ENCODE results near the gene PCGF3.
"Not testable (repeated sequence)": the region's sequence is repeated elsewhere in the genome, so short reads cannot be mapped to it uniquely, and the experiment has no call there.

The PCGF3 gene

DNA sequence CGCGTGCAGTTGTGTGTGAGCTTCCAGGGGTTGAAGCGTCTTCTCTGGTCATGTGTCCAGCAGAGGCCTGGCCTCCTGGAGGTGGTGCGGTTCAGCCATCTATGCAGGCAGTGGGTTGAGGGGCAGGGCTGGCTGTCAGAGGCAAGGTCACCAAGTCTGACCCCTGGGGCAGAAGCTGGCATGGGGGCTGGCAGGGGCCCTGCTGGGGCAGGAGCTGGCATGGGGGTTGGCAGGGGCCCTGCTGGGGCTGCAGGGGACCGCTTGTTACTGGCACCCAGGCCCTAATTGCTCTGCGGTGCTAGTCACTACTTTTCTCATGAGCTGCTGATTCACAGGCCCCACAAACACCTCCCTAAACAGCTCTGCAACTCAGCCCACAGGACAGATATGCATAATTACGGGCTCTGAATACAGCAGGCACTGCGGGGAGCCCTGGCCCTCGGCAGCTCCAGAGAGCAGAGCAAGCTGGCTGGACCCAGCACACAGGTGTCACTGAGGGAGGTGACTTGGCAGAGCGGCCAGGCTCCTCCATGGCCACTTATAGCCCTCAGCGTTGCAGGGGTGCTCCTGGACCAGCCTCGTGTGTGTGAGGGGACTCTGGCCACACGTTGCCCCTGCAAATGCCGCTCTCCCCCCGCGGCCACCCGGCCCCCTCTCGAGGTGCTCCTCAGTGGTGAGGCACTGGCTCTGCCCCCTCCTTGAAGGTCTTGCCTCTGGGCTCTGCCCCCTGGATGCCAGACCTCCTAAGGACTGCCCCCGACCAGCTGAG lies 87.6 kb downstream of the PCGF3 start:
- H3K4me3 ChIP-seq (ENCODE audit: low read depth in 1 of 2, low read length in 2 of 2) = no peak overlapping the region
- H3K27me3 ChIP-seq (ENCODE audit: low read depth, low read length) = peaks cover 31% of the 10 kb centered on the region
- H3K9me3 ChIP-seq (ENCODE audit: control insufficient read depth in 1 of 2, low read length in 2 of 2) = no peaks in the 10 kb centered on the region
- no peaks in the 10 kb centered on the region for H3K36me3 ChIP-seq (ENCODE audit: control insufficient read depth in 1 of 2, insufficient read depth in 2 of 2, low read length in 2 of 2)
- peaks cover 0 to 25% of the 10 kb centered on the region in 2 donors for H3K4me1 ChIP-seq (ENCODE audit: control insufficient read depth in 1 of 2, insufficient read depth in 2 of 2, low read length in 2 of 2)
- H3K27ac ChIP-seq (ENCODE audit: low read length) = no peak overlapping the region

GRCh38 chr4:793941-794621 lies 88.4 kb downstream of the PCGF3 start:
- H3K4me3 ChIP-seq (ENCODE audit: low read depth in 1 of 2, low read length in 2 of 2) = no peak overlapping the region
- peaks cover 31% of the 10 kb centered on the region for H3K27me3 ChIP-seq (ENCODE audit: low read depth, low read length)
- no peak overlapping the region for H3K27ac ChIP-seq (ENCODE audit: low read length)
- H3K36me3 ChIP-seq (ENCODE audit: control insufficient read depth in 1 of 2, insufficient read depth in 2 of 2, low read length in 2 of 2) = no peaks in the 10 kb centered on the region
- peaks cover 0 to 25% of the 10 kb centered on the region in 2 donors for H3K4me1 ChIP-seq (ENCODE audit: control insufficient read depth in 1 of 2, insufficient read depth in 2 of 2, low read length in 2 of 2)
- H3K9me3 ChIP-seq (ENCODE audit: control insufficient read depth in 1 of 2, low read length in 2 of 2) = no peaks in the 10 kb centered on the region

DNA sequence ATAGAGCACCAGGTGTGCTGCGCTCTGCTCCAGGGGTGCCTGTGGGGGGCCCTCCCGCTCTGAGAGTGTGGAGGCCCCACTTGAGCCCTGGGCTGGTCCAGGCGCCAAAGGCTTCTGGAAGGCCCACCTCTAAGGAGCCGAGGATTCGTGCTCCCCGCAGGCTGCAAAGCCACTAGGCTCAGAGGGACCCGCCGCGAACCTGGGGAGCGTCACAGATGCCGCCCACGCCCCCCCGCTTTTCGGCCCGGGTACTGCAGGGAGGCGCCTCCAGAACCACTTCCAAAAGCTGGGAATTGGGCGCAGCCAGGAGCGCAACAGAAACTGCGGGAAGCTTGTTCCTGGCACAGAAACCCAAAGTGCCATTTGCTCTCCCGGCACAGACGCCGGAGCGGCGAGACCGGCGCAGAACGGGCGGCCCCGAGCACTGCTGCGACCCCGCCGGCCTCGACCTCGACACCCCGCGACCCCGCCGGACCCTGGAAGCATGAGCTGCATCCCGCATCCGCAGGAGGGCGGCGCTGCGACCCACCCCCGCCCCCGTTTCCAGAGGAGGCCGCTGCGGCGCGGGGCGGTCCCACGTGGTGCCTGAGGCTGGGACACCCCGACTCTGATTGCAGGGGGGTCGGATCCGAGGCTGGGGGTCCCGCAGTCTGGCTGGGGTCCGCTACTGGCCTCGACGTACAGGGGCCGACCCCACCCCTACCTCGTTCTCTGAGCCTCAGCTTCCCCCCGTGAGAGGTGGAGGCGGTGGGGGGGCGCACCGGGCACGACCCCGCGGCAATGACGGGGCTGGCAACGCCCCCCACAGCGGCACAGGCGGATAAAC lies 89.5 kb downstream of the PCGF3 start:
- H3K9me3 ChIP-seq (ENCODE audit: control insufficient read depth in 1 of 2, low read length in 2 of 2) = no peaks in the 10 kb centered on the region
- peaks cover 31% of the 10 kb centered on the region for H3K27me3 ChIP-seq (ENCODE audit: low read depth, low read length)
- H3K4me1 ChIP-seq (ENCODE audit: control insufficient read depth in 1 of 2, insufficient read depth in 2 of 2, low read length in 2 of 2) = peaks cover 0 to 25% of the 10 kb centered on the region in 2 donors
- H3K36me3 ChIP-seq (ENCODE audit: control insufficient read depth in 1 of 2, insufficient read depth in 2 of 2, low read length in 2 of 2) = no peaks in the 10 kb centered on the region
- H3K27ac ChIP-seq (ENCODE audit: low read length) = no peak overlapping the region
- H3K4me3 ChIP-seq (ENCODE audit: low read depth in 1 of 2, low read length in 2 of 2) = peak overlapping the region in 1 of 2 donors; percentile 46

DNA sequence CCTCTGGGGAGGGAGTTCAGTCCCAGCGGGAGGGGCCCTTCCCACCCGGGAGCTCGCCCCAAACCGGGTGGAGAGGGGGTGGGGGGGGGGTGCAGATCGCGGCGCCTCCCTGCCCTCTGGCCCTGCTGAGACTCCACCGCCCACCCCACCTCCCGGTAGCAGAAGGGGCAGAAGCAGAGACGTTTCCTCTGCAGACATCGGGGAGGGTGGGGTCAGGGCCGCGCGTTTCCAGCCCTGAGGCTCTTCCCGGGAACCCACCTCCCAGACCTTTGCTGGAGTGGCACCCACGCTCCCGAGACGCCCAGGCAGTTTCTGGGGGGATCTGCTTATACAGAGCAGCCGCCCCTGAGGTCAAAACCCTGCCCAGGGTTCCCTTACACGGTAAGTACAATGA lies 90.1 kb downstream of the PCGF3 start:
- H3K27ac ChIP-seq (ENCODE audit: low read length) = no peak overlapping the region
- peak overlapping the region in 1 of 2 donors; percentile 46 for H3K4me3 ChIP-seq (ENCODE audit: low read depth in 1 of 2, low read length in 2 of 2)
- H3K36me3 ChIP-seq (ENCODE audit: control insufficient read depth in 1 of 2, insufficient read depth in 2 of 2, low read length in 2 of 2) = no peaks in the 10 kb centered on the region
- H3K9me3 ChIP-seq (ENCODE audit: control insufficient read depth in 1 of 2, low read length in 2 of 2) = no peaks in the 10 kb centered on the region
- peaks cover 31% of the 10 kb centered on the region for H3K27me3 ChIP-seq (ENCODE audit: low read depth, low read length)
- peaks cover 0 to 25% of the 10 kb centered on the region in 2 donors for H3K4me1 ChIP-seq (ENCODE audit: control insufficient read depth in 1 of 2, insufficient read depth in 2 of 2, low read length in 2 of 2)

GRCh38 chr4:796206-796605 lies 90.6 kb downstream of the PCGF3 start:
- Histone ChIP-seq H3K27ac (ENCODE audit: low read length) (no peak overlapping the region), H3K4me3 (ENCODE audit: low read depth in 1 of 2, low read length in 2 of 2) (no peak overlapping the region), H3K27me3 (ENCODE audit: low read depth, low read length) (peaks cover 31% of the 10 kb centered on the region), H3K4me1 (ENCODE audit: control insufficient read depth in 1 of 2, insufficient read depth in 2 of 2, low read length in 2 of 2) (peaks cover 0 to 25% of the 10 kb centered on the region in 2 donors), H3K36me3 (ENCODE audit: control insufficient read depth in 1 of 2, insufficient read depth in 2 of 2, low read length in 2 of 2) (no peaks in the 10 kb centered on the region), H3K9me3 (ENCODE audit: control insufficient read depth in 1 of 2, low read length in 2 of 2) (no peaks in the 10 kb centered on the region)

GRCh38 chr4:797066-797465 lies 91.4 kb downstream of the PCGF3 start:
- H3K27me3 ChIP-seq (ENCODE audit: low read depth, low read length) = peaks cover 31% of the 10 kb centered on the region
- H3K36me3 ChIP-seq (ENCODE audit: control insufficient read depth in 1 of 2, insufficient read depth in 2 of 2, low read length in 2 of 2) = no peaks in the 10 kb centered on the region
- H3K9me3 ChIP-seq (ENCODE audit: control insufficient read depth in 1 of 2, low read length in 2 of 2) = peaks cover 0 to 3% of the 10 kb centered on the region in 2 donors
- no peak overlapping the region for H3K27ac ChIP-seq (ENCODE audit: low read length)
- H3K4me3 ChIP-seq (ENCODE audit: low read depth in 1 of 2, low read length in 2 of 2) = no peak overlapping the region
- peaks cover 0 to 23% of the 10 kb centered on the region in 2 donors for H3K4me1 ChIP-seq (ENCODE audit: control insufficient read depth in 1 of 2, insufficient read depth in 2 of 2, low read length in 2 of 2)

- Histone ChIP-seq H3K27me3 (ENCODE audit: low read depth, low read length) (no peaks in the 10 kb centered on the region), H3K36me3 (ENCODE audit: control insufficient read depth in 1 of 2, insufficient read depth in 2 of 2, low read length in 2 of 2) (no peaks in the 10 kb centered on the region), H3K4me1 (ENCODE audit: control insufficient read depth in 1 of 2, insufficient read depth in 2 of 2, low read length in 2 of 2) (no peaks in the 10 kb centered on the region)
These were observed 95.9 kb downstream of the PCGF3 start for GRCh38 chr4:801436-802124.

GRCh38 chr4:803884-804283 lies 98.3 kb downstream of the PCGF3 start:
- H3K4me3 ChIP-seq (ENCODE audit: low read depth in 1 of 2, low read length in 2 of 2) = no peak overlapping the region
- no peaks in the 10 kb centered on the region for H3K36me3 ChIP-seq (ENCODE audit: control insufficient read depth in 1 of 2, insufficient read depth in 2 of 2, low read length in 2 of 2)

More at GRCh38 chr4:801436-802124, 95.9 kb downstream of the PCGF3 start:
- peaks cover 0 to 3% of the 10 kb centered on the region in 2 donors for H3K9me3 ChIP-seq (ENCODE audit: control insufficient read depth in 1 of 2, low read length in 2 of 2)
- no peak overlapping the region for H3K4me3 ChIP-seq (ENCODE audit: low read depth in 1 of 2, low read length in 2 of 2)
- no peak overlapping the region for H3K27ac ChIP-seq (ENCODE audit: low read length)

GRCh38 chr4:804804-805203 lies 99.2 kb downstream of the PCGF3 start:
- Histone ChIP-seq H3K9me3 (ENCODE audit: control insufficient read depth in 1 of 2, low read length in 2 of 2) (peaks cover 0 to 3% of the 10 kb centered on the region in 2 donors), H3K27me3 (ENCODE audit: low read depth, low read length) (no peaks in the 10 kb centered on the region), H3K4me3 (ENCODE audit: low read depth in 1 of 2, low read length in 2 of 2) (no peak overlapping the region), H3K27ac (ENCODE audit: low read length) (no peak overlapping the region), H3K4me1 (ENCODE audit: control insufficient read depth in 1 of 2, insufficient read depth in 2 of 2, low read length in 2 of 2) (no peaks in the 10 kb centered on the region), H3K36me3 (ENCODE audit: control insufficient read depth in 1 of 2, insufficient read depth in 2 of 2, low read length in 2 of 2) (no peaks in the 10 kb centered on the region)

More at GRCh38 chr4:803884-804283, 98.3 kb downstream of the PCGF3 start:
- Histone ChIP-seq H3K27me3 (ENCODE audit: low read depth, low read length) (no peaks in the 10 kb centered on the region), H3K4me1 (ENCODE audit: control insufficient read depth in 1 of 2, insufficient read depth in 2 of 2, low read length in 2 of 2) (no peaks in the 10 kb centered on the region), H3K27ac (ENCODE audit: low read length) (no peak overlapping the region), H3K9me3 (ENCODE audit: control insufficient read depth in 1 of 2, low read length in 2 of 2) (peaks cover 0 to 3% of the 10 kb centered on the region in 2 donors)

- H3K4me3 ChIP-seq (ENCODE audit: low read depth in 1 of 2, low read length in 2 of 2); H3K27me3 ChIP-seq (ENCODE audit: low read depth, low read length); H3K9me3 ChIP-seq (ENCODE audit: control insufficient read depth in 1 of 2, low read length in 2 of 2); H3K36me3 ChIP-seq (ENCODE audit: control insufficient read depth in 1 of 2, insufficient read depth in 2 of 2, low read length in 2 of 2); H3K27ac ChIP-seq (ENCODE audit: low read length); H3K4me1 ChIP-seq (ENCODE audit: control insufficient read depth in 1 of 2, insufficient read depth in 2 of 2, low read length in 2 of 2): not testable (repeated sequence)
These were observed 101.3 kb downstream of the PCGF3 start for GRCh38 chr4:806979-807378.

All from muscle layer of duodenum (tissue), 2 donors.